ENCODE results near the gene CFAP65.

GRCh38 chr2:219026946-219027345, 14.4 kb downstream of the CFAP65 start:
- TF ChIP-seq CTCF (IDR thresholded peaks at IDR 0.05): no peak
- no peak for TF ChIP-seq POLR2A (IDR thresholded peaks at IDR 0.05)
